ENCODE data around the gene TTLL9. TPM values are rescaled to one million over a fixed set of nuclear protein-coding genes. Genes with fewer than 3 reads are reported as not detected.

TTLL9 gene, protein sequence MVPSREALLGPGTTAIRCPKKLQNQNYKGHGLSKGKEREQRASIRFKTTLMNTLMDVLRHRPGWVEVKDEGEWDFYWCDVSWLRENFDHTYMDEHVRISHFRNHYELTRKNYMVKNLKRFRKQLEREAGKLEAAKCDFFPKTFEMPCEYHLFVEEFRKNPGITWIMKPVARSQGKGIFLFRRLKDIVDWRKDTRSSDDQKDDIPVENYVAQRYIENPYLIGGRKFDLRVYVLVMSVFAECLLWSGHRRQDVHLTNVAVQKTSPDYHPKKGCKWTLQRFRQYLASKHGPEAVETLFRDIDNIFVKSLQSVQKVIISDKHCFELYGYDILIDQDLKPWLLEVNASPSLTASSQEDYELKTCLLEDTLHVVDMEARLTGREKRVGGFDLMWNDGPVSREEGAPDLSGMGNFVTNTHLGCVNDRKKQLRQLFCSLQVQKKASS
- polyA plus RNA-seq (2012; rRNA removed): 0.23 and 0.32 TPM in 2 replicates
- polyA plus RNA-seq (2012; cell fraction: cytosol; rRNA removed): 0.24 and 0.30 TPM in 2 replicates
- polyA plus RNA-seq (2012; cell fraction: nucleus; rRNA removed): 1.2 and 1.8 TPM in 2 replicates

- no peaks in the 10 kb centered on the region for H3K9me2 ChIP-seq
- no peaks in the 10 kb centered on the region for H3K36me3 ChIP-seq (replicated peaks in 1 of 2; ENCODE audit: control insufficient read depth in 1 of 2, insufficient read depth in 2 of 2, low read length in 1 of 2)
- peak within 1 kb of the TSS; percentile 94 for H2AFZ ChIP-seq (ENCODE audit: low read depth)
- H3K9me3 ChIP-seq: no peaks in the 10 kb centered on the region
- no peaks in the 10 kb centered on the region for H3K27me3 ChIP-seq (ENCODE audit: insufficient read depth)
- peak; percentile 90 for DNase-seq
- peak within 1 kb of the TSS; percentile 66 to 69 for H3K4me3 ChIP-seq (ENCODE audit: low read depth in 2 of 2, low read length in 1 of 2)
- ChIA-PET CTCF (interaction anchor here (0.9 to 2.7 kb wide), 5 partner anchors 9 to 82 kb away, joined by 3 to 13 read pairs (median 5); partner anchors contain the start of gene PDRG1), POLR2A (no interaction called here)
- peak within 1 kb of the TSS in 1 of 2 experiments; percentile 62; a peak in 1 of 4 replicates for H3K27ac ChIP-seq (ENCODE audit: low read depth in 2 of 2, low read length in 1 of 2)
- no peaks in the 10 kb centered on the region for H3K79me2 ChIP-seq (ENCODE audit: insufficient read depth)
- TF ChIP-seq GABPA (IDR thresholded peaks at IDR 0.05; ENCODE audit: low read depth): no peak
- no peak for TF ChIP-seq GATA2 (CRISPR knock-in tag; IDR thresholded peaks at IDR 0.05)
- peak; percentile 43 for TF ChIP-seq NRF1 (IDR thresholded peaks at IDR 0.05; ENCODE audit: low read depth, low read length)
- TF ChIP-seq, protein P1, sequence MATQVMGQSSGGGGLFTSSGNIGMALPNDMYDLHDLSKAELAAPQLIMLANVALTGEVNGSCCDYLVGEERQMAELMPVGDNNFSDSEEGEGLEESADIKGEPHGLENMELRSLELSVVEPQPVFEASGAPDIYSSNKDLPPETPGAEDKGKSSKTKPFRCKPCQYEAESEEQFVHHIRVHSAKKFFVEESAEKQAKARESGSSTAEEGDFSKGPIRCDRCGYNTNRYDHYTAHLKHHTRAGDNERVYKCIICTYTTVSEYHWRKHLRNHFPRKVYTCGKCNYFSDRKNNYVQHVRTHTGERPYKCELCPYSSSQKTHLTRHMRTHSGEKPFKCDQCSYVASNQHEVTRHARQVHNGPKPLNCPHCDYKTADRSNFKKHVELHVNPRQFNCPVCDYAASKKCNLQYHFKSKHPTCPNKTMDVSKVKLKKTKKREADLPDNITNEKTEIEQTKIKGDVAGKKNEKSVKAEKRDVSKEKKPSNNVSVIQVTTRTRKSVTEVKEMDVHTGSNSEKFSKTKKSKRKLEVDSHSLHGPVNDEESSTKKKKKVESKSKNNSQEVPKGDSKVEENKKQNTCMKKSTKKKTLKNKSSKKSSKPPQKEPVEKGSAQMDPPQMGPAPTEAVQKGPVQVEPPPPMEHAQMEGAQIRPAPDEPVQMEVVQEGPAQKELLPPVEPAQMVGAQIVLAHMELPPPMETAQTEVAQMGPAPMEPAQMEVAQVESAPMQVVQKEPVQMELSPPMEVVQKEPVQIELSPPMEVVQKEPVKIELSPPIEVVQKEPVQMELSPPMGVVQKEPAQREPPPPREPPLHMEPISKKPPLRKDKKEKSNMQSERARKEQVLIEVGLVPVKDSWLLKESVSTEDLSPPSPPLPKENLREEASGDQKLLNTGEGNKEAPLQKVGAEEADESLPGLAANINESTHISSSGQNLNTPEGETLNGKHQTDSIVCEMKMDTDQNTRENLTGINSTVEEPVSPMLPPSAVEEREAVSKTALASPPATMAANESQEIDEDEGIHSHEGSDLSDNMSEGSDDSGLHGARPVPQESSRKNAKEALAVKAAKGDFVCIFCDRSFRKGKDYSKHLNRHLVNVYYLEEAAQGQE (IDR thresholded peaks at IDR 0.05; ENCODE audit: low read depth, low read length): no peak
- TF ChIP-seq, protein P2, sequence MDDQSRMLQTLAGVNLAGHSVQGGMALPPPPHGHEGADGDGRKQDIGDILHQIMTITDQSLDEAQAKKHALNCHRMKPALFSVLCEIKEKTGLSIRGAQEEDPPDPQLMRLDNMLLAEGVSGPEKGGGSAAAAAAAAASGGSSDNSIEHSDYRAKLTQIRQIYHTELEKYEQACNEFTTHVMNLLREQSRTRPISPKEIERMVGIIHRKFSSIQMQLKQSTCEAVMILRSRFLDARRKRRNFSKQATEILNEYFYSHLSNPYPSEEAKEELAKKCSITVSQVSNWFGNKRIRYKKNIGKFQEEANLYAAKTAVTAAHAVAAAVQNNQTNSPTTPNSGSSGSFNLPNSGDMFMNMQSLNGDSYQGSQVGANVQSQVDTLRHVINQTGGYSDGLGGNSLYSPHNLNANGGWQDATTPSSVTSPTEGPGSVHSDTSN (IDR thresholded peaks at IDR 0.05): no peak
- TF ChIP-seq FOXM1 (IDR thresholded peaks at IDR 0.05; ENCODE audit: low read depth): no peak
- no peak for TF ChIP-seq JUND (IDR thresholded peaks at IDR 0.05)
- TF ChIP-seq MXI1 (IDR thresholded peaks at IDR 0.05; ENCODE audit: low read depth, low read length): peak; percentile 74
- TF ChIP-seq ELF1 (IDR thresholded peaks at IDR 0.05): no peak
- no peak for TF ChIP-seq CHD2 (IDR thresholded peaks at IDR 0.05; ENCODE audit: low read length, partially characterized antibody)
- TF ChIP-seq, protein P3, sequence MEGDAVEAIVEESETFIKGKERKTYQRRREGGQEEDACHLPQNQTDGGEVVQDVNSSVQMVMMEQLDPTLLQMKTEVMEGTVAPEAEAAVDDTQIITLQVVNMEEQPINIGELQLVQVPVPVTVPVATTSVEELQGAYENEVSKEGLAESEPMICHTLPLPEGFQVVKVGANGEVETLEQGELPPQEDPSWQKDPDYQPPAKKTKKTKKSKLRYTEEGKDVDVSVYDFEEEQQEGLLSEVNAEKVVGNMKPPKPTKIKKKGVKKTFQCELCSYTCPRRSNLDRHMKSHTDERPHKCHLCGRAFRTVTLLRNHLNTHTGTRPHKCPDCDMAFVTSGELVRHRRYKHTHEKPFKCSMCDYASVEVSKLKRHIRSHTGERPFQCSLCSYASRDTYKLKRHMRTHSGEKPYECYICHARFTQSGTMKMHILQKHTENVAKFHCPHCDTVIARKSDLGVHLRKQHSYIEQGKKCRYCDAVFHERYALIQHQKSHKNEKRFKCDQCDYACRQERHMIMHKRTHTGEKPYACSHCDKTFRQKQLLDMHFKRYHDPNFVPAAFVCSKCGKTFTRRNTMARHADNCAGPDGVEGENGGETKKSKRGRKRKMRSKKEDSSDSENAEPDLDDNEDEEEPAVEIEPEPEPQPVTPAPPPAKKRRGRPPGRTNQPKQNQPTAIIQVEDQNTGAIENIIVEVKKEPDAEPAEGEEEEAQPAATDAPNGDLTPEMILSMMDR (IDR thresholded peaks at IDR 0.05): no peak
- TF ChIP-seq, protein P4, sequence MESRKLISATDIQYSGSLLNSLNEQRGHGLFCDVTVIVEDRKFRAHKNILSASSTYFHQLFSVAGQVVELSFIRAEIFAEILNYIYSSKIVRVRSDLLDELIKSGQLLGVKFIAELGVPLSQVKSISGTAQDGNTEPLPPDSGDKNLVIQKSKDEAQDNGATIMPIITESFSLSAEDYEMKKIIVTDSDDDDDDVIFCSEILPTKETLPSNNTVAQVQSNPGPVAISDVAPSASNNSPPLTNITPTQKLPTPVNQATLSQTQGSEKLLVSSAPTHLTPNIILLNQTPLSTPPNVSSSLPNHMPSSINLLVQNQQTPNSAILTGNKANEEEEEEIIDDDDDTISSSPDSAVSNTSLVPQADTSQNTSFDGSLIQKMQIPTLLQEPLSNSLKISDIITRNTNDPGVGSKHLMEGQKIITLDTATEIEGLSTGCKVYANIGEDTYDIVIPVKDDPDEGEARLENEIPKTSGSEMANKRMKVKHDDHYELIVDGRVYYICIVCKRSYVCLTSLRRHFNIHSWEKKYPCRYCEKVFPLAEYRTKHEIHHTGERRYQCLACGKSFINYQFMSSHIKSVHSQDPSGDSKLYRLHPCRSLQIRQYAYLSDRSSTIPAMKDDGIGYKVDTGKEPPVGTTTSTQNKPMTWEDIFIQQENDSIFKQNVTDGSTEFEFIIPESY (IDR thresholded peaks at IDR 0.05; ENCODE audit: borderline replicate concordance, low read depth): no peak
- peak; percentile 54 for TF ChIP-seq USF1 (IDR thresholded peaks at IDR 0.05; ENCODE audit: borderline replicate concordance, low read depth)
- TF ChIP-seq RAD21 (IDR thresholded peaks at IDR 0.05; ENCODE audit: low read length): no peak
- no peak for TF ChIP-seq MEF2A (IDR thresholded peaks at IDR 0.05; ENCODE audit: borderline replicate concordance, low read depth)
- peaks cover 0 to 23% of the 10 kb centered on the region in 2 experiments; a peak in 1 of 4 replicates for H3K4me1 ChIP-seq (ENCODE audit: control insufficient read depth in 1 of 2, insufficient read depth in 2 of 2, low read depth in 1 of 2, low read length in 1 of 2)
- no peaks in the 10 kb centered on the region for H4K20me1 ChIP-seq (ENCODE audit: insufficient read depth)
- peak within 1 kb of the TSS; percentile 81 for H3K4me2 ChIP-seq
- peaks cover 5% of the 10 kb centered on the region for H3F3A ChIP-seq (replicated peaks; ENCODE audit: insufficient read depth)
- 7% methylated on average over 10 of the region's 80 CpGs for WGBS (ENCODE audit: low lambda C conversion rate)
- H3K9ac ChIP-seq: peak within 1 kb of the TSS; percentile 71
These were observed at the start of gene TTLL9, which contains the start of gene DUSP15 for GRCh38 chr20:31869942-31870725. Gene TTLL9 (plus strand): TSS chr20:31870634. CDS start chr20:31871127, 493 bp downstream. Gene DUSP15 (minus strand): TSS chr20:31870527. CDS start chr20:31870337, 190 bp downstream.

Data from SK-N-SH (cell line).